Measurements from ENCODE around the gene ZNF648. TPM values are rescaled to one million over a fixed set of nuclear protein-coding genes. Genes with fewer than 3 reads are reported as not detected.

The ZNF648 gene
- under 1 TPM in 2 of 4 donors, not detected in 2; 0.14 to 0.48 TPM for total RNA-seq

- DNase-seq, result no peak
- WGBS, 2 donors (ENCODE audit: low coverage in 1 of 2), result 24% methylated on average over 2 of the region's 4 CpGs; no CpG with 5 or more reads in 1 of the 2 donors
- Histone ChIP-seq H3K4me1 (no peaks in the 10 kb centered on the region), H3K27me3 (peaks cover 21% of the 10 kb centered on the region), H3K27ac (no peak within 1 kb of the TSS), H3K9me3 (no peaks in the 10 kb centered on the region), H3K4me3 (no peak within 1 kb of the TSS), H3K36me3 (no peaks in the 10 kb centered on the region)
- TF ChIP-seq POLR2AphosphoS5 (IDR thresholded peaks at IDR 0.05), result no peak
- intact Hi-C loops (cut with DNase I; ENCODE audit: low total_unique reads), result loop anchor here (10.0 kb wide), 1 partner anchor 363 kb away; no protein-coding TSS in a partner anchor
- in situ Hi-C loops (cut with MboI; ENCODE audit: low pct_ligation_motif_present in 1 of 4, low pct_unique_long_range_greater_than_20kb in 1 of 4, low sequenced_read_pairs in 3 of 4), result loop anchor here in 3 of 4 donors (10.0 to 25.0 kb wide), 2 partner anchors 574 to 587 kb away; partner anchors contain the start of gene CACNA1E (in 2 of the 3)
These were observed at the start of gene ZNF648 for GRCh38 chr1:182061594-182061993. ZNF648 (minus strand) TSS chr1:182061712; CDS start chr1:182058010, 3,702 bp downstream.

DNA sequence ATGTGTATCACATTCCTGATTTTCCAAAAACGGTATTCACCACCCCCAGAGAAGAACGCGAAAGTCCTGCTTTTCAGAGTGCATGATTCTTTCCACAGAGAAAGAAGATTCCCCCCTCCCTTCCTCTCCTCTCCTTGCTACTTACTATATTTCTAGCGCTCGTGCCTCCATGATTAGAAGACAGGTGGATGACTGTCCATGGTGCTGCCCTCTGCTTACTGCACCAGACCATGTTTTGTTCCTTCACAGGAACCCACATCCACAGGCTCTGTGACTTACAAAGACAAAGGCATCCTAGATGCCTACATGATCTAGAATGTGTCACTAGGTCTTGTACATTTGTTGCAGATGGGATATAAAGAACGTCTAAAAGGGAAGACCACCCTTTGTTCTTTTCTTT, 49.1 kb upstream of the ZNF648 start:
- intact Hi-C loops (cut with DNase I; ENCODE audit: low total_unique reads) (no loop called here), in situ Hi-C loops (cut with MboI; ENCODE audit: low pct_ligation_motif_present in 1 of 4, low pct_unique_long_range_greater_than_20kb in 1 of 4, low sequenced_read_pairs in 3 of 4) (no loop called here)
- Histone ChIP-seq H3K4me3 (no peak overlapping the region), H3K4me1 (no peaks in the 10 kb centered on the region), H3K36me3 (no peaks in the 10 kb centered on the region), H3K9me3 (no peaks in the 10 kb centered on the region), H3K27ac (no peak overlapping the region), H3K27me3 (no peaks in the 10 kb centered on the region)
- no peak for DNase-seq
- 90 to 97% methylated on average over 6 of the region's 6 CpGs for WGBS, 2 donors (ENCODE audit: low coverage in 1 of 2)
- TF ChIP-seq POLR2A (IDR thresholded peaks at IDR 0.05), result no peak
- TF ChIP-seq POLR2AphosphoS5 (IDR thresholded peaks at IDR 0.05), result no peak

DNA sequence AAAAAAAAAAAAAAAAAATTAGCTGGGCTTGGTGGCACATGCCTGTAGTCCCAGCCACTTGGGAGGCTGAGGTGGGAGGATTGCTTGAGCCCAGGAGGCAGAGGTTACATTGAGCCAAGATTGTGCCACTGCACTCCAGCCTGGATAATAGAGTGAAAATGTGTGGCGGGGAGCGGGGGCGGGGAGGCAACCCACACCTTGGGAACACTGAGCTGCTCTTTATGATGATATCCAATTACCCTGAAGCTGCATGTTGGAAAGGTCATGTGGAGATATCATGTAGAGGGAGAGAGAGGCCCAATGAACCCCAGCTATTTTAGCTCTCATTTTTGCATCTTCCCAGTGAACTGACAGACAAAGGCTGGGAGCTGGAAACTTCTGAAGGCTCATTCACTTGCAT, 48.3 kb upstream of the ZNF648 start:
- H3K4me3 ChIP-seq, result no peak overlapping the region
- no peaks in the 10 kb centered on the region for H3K27me3 ChIP-seq
- intact Hi-C loops (cut with DNase I; ENCODE audit: low total_unique reads) (no loop called here), in situ Hi-C loops (cut with MboI; ENCODE audit: low pct_ligation_motif_present in 1 of 4, low pct_unique_long_range_greater_than_20kb in 1 of 4, low sequenced_read_pairs in 3 of 4) (no loop called here)
- TF ChIP-seq, protein P1, sequence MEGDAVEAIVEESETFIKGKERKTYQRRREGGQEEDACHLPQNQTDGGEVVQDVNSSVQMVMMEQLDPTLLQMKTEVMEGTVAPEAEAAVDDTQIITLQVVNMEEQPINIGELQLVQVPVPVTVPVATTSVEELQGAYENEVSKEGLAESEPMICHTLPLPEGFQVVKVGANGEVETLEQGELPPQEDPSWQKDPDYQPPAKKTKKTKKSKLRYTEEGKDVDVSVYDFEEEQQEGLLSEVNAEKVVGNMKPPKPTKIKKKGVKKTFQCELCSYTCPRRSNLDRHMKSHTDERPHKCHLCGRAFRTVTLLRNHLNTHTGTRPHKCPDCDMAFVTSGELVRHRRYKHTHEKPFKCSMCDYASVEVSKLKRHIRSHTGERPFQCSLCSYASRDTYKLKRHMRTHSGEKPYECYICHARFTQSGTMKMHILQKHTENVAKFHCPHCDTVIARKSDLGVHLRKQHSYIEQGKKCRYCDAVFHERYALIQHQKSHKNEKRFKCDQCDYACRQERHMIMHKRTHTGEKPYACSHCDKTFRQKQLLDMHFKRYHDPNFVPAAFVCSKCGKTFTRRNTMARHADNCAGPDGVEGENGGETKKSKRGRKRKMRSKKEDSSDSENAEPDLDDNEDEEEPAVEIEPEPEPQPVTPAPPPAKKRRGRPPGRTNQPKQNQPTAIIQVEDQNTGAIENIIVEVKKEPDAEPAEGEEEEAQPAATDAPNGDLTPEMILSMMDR (IDR thresholded peaks at IDR 0.05), result no peak
- TF ChIP-seq EP300 (IDR thresholded peaks at IDR 0.05; ENCODE audit: low read depth) (no peak), POLR2A (IDR thresholded peaks at IDR 0.05) (no peak), POLR2AphosphoS5 (IDR thresholded peaks at IDR 0.05) (no peak)
- H3K4me1 ChIP-seq, result no peaks in the 10 kb centered on the region
- H3K27ac ChIP-seq, result no peak overlapping the region
- no peak for DNase-seq
- whole genome bisulfite sequencing, 2 donors (ENCODE audit: low coverage in 1 of 2), result 94 to 95% methylated on average over 3 of the region's 3 CpGs
- no peaks in the 10 kb centered on the region for H3K36me3 ChIP-seq
- H3K9me3 ChIP-seq, result no peaks in the 10 kb centered on the region

DNA sequence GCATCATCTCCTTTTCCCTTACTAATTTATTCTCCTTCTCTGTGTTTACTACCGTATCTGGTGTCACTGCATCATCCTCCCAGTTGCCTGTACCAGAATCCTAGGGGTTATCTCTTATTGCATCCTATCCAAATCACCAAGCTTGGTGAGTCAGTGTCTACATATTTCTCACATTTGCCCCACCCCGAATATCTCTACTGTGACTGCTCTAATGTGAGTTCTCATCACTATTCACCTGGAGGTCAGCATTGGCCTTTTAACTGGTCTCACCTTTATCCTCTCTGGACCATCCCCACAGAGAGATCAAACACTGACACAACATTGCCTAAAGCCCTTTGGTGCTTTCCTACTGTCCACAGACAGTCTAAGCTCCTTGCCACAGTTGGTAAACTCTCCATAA, 45.7 kb upstream of the ZNF648 start:
- H3K27ac ChIP-seq, result no peak overlapping the region
- intact Hi-C loops (cut with DNase I; ENCODE audit: low total_unique reads), result no loop called here
- no peaks in the 10 kb centered on the region for H3K36me3 ChIP-seq
- DNase-seq, result no peak
- H3K4me1 ChIP-seq, result peaks cover 0 to 2% (median 0%) of the 10 kb centered on the region in 4 donors
- no peaks in the 10 kb centered on the region for H3K9me3 ChIP-seq
- no peak overlapping the region for H3K4me3 ChIP-seq
- in situ Hi-C loops (cut with MboI; ENCODE audit: low pct_ligation_motif_present in 1 of 4, low pct_unique_long_range_greater_than_20kb in 1 of 4, low sequenced_read_pairs in 3 of 4), result no loop called here
- TF ChIP-seq, protein P1 (IDR thresholded peaks at IDR 0.05), result no peak
- TF ChIP-seq EP300 (IDR thresholded peaks at IDR 0.05; ENCODE audit: low read depth), result no peak
- TF ChIP-seq POLR2AphosphoS5 (IDR thresholded peaks at IDR 0.05), result no peak
- no peak for TF ChIP-seq POLR2A (IDR thresholded peaks at IDR 0.05)
- H3K27me3 ChIP-seq, result no peaks in the 10 kb centered on the region
- 85 to 96% methylated on average over 2 of the region's 2 CpGs for WGBS, 2 donors (ENCODE audit: low coverage in 1 of 2)

DNA sequence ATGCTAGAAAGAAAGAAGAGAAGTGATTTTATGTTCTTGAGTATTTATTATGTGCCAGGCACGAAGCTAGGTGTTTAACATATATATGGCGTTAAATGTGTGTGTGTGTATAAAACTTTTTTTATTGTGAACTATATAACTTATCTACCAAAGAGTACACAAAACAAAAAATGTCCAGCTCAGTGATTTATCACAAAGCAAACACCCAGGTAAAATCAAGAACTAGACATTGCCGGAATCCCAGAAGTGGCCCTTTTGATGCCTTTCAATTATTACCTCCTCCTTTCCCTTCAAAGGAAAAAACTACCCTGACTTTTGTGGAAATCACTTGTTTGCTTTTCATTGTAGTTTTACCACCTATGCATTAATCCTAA, 40.5 kb upstream of the ZNF648 start:
- in situ Hi-C loops (cut with MboI; ENCODE audit: low pct_ligation_motif_present in 1 of 4, low pct_unique_long_range_greater_than_20kb in 1 of 4, low sequenced_read_pairs in 3 of 4) (no loop called here), intact Hi-C loops (cut with DNase I; ENCODE audit: low total_unique reads) (no loop called here)
- H3K36me3 ChIP-seq, result no peaks in the 10 kb centered on the region
- no peak overlapping the region for H3K4me3 ChIP-seq
- no peak for DNase-seq
- no peaks in the 10 kb centered on the region for H3K27me3 ChIP-seq
- no peaks in the 10 kb centered on the region for H3K9me3 ChIP-seq
- WGBS, 2 donors (ENCODE audit: low coverage in 1 of 2), result 50 to 59% methylated on average over 3 of the region's 3 CpGs
- peaks cover 0 to 12% (median 0%) of the 10 kb centered on the region in 4 donors for H3K4me1 ChIP-seq
- H3K27ac ChIP-seq, result no peak overlapping the region
- no peak for TF ChIP-seq POLR2AphosphoS5 (IDR thresholded peaks at IDR 0.05)
- TF ChIP-seq POLR2A (IDR thresholded peaks at IDR 0.05), result no peak
- no peak for TF ChIP-seq EP300 (IDR thresholded peaks at IDR 0.05; ENCODE audit: low read depth)
- TF ChIP-seq, protein P1 (IDR thresholded peaks at IDR 0.05), result no peak

Measured in transverse colon (tissue), 4 donors.